OCI-LY7 (cell line): Measurements from ENCODE around the gene SERP2. TPM values are rescaled to one million over a fixed set of nuclear protein-coding genes. Genes with fewer than 3 reads are reported as not detected.

ENCODE experiments used
- BruUV-seq: library from RNA; stranded (reverse); fragments of 400-500 nt; replicated peaks from 2 replicates; lab custom pipeline; 2021; lab: Mats Ljungman, UMichigan
- CTCF ChIA-PET: fragments of 300-600 bp; sonication (Branson Sonifier 250); formaldehyde crosslinking; loops from one replicate; lab custom pipeline; 2022; ENCODE audit warnings: antibody characterized with exemption; ENCODE audit not compliant: unreplicated experiment; lab: Charles Lee
- POLR2A ChIA-PET: fragments of 300-600 bp; sonication (Branson Sonifier 250); formaldehyde crosslinking; loops from one replicate; lab custom pipeline; 2022; ENCODE audit warnings: antibody characterized with exemption; lab: Charles Lee
- DNase-seq: peaks from one replicate; pipeline ENCODE4 v3.0.0-alpha.2; 2015; ENCODE audit warnings: low spot score
- H2AFZ ChIP-seq: fragments of 200-600 bp; sonication (generic), shearing (Covaris generic); 2 replicates; pipeline ENCODE4 v1.6.1; 2014; ENCODE audit warnings: mild to moderate bottlenecking, antibody characterized with exemption, low read length, moderate library complexity
- H3K27ac ChIP-seq: fragments of 200-600 bp; sonication (generic); 2 replicates; pipeline ENCODE4 v1.5.1; 2014; ENCODE audit warnings: mixed run types, low read depth, mild to moderate bottlenecking, moderate library complexity, low read length, inconsistent platforms; ENCODE audit not compliant: poor library complexity, severe bottlenecking
- H3K36me3 ChIP-seq: fragments of 200-600 bp; sonication (generic); 2 replicates; pipeline ENCODE4 v1.6.1; 2014; ENCODE audit warnings: mild to moderate bottlenecking, antibody characterized with exemption, low read length, moderate library complexity, mixed read lengths; ENCODE audit not compliant: insufficient read depth
- H3K4me1 ChIP-seq: fragments of 200-600 bp; sonication (generic); 2 replicates; pipeline ENCODE4 v1.5.1; 2014; ENCODE audit warnings: mild to moderate bottlenecking, low read length; ENCODE audit not compliant: insufficient read depth, poor library complexity, severe bottlenecking
- H3K4me2 ChIP-seq: fragments of 200-600 bp; sonication (generic); 2 replicates; pipeline ENCODE4 v1.6.1; 2014; ENCODE audit warnings: mild to moderate bottlenecking, low read length
- H3K4me3 ChIP-seq: fragments of 200-600 bp; sonication (generic); 2 replicates; pipeline ENCODE4 v1.5.1; 2014; ENCODE audit warnings: mild to moderate bottlenecking, low read depth, low read length; ENCODE audit not compliant: poor library complexity, severe bottlenecking
- H3K79me2 ChIP-seq: fragments of 200-600 bp; sonication (generic); 2 replicates; pipeline ENCODE4 v1.6.1; 2016; ENCODE audit warnings: low read depth, mild to moderate bottlenecking, low read length, moderate library complexity, mixed read lengths; ENCODE audit not compliant: insufficient read depth
- H3K9me2 ChIP-seq: fragments of 200-600 bp; sonication (generic); 2 replicates; pipeline ENCODE4 v1.6.1; 2016; ENCODE audit warnings: mild to moderate bottlenecking, low read length, mixed read lengths; ENCODE audit not compliant: insufficient read depth
- H3K9me3 ChIP-seq: fragments of 200-600 bp; sonication (generic); 2 replicates; pipeline ENCODE4 v1.6.1; 2014; ENCODE audit warnings: mild to moderate bottlenecking, mixed run types, low read length, mixed read lengths
- H4K20me1 ChIP-seq: fragments of 200-600 bp; sonication (generic); 2 replicates; pipeline ENCODE4 v1.6.1; 2014; ENCODE audit warnings: mild to moderate bottlenecking, antibody characterized with exemption, low read length, moderate library complexity, mixed read lengths; ENCODE audit not compliant: insufficient read depth
- EZH2phosphoT487 ChIP-seq: fragments of 200-600 bp; sonication (generic); IDR thresholded peaks from 2 replicates; pipeline ENCODE4 v1.6.1; 2018; ENCODE audit warnings: low read depth, borderline replicate concordance, mild to moderate bottlenecking, mixed run types, antibody characterized with exemption, low read length, moderate library complexity, mixed read lengths
- intact Hi-C: fragments of 100-400 bp; cut with micrococcal nuclease; formaldehyde crosslinking; loops from one replicate; pipeline ENCODE4 v1.10.0; 2022; ENCODE audit not compliant: unreplicated experiment
- total RNA-seq, 2 experiments: library from RNA; depleted of rRNA in 1 of 2; stranded (reverse); fragments of >200 nt in 1 of 2; shearing (Covaris generic) in 1 of 2; gene quantifications; 2 replicates each; pipeline ENCODE4 v1.2.3, GENCODE V29; 2014 to 2022
- TF ChIP-seq, protein P1 (sequence below): fragments of 200-600 bp; sonication (generic); conservative IDR thresholded peaks from 2 replicates; pipeline ENCODE4 v1.5.1; 2014; ENCODE audit warnings: mild to moderate bottlenecking, antibody characterized with exemption, low read length, moderate library complexity, mixed read lengths

SERP2 gene
- total RNA-seq, 2 experiments from 2014 or later, result not detected

- H2AFZ ChIP-seq, result no peak overlapping the region
- H3K4me2 ChIP-seq, result no peak overlapping the region
- intact Hi-C loops, result no loop called here
- POLR2A ChIA-PET, result no interaction called here
- H3K36me3 ChIP-seq, result no peaks in the 10 kb centered on the region
- CTCF ChIA-PET, result no interaction called here
- DNase-seq, result no peak
- no peaks in the 10 kb centered on the region for H3K9me2 ChIP-seq
- TF ChIP-seq, protein P1, sequence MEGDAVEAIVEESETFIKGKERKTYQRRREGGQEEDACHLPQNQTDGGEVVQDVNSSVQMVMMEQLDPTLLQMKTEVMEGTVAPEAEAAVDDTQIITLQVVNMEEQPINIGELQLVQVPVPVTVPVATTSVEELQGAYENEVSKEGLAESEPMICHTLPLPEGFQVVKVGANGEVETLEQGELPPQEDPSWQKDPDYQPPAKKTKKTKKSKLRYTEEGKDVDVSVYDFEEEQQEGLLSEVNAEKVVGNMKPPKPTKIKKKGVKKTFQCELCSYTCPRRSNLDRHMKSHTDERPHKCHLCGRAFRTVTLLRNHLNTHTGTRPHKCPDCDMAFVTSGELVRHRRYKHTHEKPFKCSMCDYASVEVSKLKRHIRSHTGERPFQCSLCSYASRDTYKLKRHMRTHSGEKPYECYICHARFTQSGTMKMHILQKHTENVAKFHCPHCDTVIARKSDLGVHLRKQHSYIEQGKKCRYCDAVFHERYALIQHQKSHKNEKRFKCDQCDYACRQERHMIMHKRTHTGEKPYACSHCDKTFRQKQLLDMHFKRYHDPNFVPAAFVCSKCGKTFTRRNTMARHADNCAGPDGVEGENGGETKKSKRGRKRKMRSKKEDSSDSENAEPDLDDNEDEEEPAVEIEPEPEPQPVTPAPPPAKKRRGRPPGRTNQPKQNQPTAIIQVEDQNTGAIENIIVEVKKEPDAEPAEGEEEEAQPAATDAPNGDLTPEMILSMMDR, result no peak
- no peak for TF ChIP-seq EZH2phosphoT487
- no peak overlapping the region for H3K4me3 ChIP-seq
- no peak overlapping the region for H3K27ac ChIP-seq
- H4K20me1 ChIP-seq, result no peaks in the 10 kb centered on the region
- no peaks in the 10 kb centered on the region for H3K9me3 ChIP-seq
- H3K4me1 ChIP-seq, result no peaks in the 10 kb centered on the region
- no TSS peak for BruUV-seq
- H3K79me2 ChIP-seq, result no peaks in the 10 kb centered on the region
Measured at GRCh38 chr13:44399074-44399473, 25.4 kb downstream of the SERP2 start.

- Histone ChIP-seq H4K20me1 (no peaks in the 10 kb centered on the region), H3K4me3 (no peak overlapping the region), H3K27ac (no peak overlapping the region), H3K4me1 (no peaks in the 10 kb centered on the region), H3K79me2 (no peaks in the 10 kb centered on the region), H3K4me2 (no peak overlapping the region), H3K9me3 (no peaks in the 10 kb centered on the region), H3K9me2 (no peaks in the 10 kb centered on the region), H3K36me3 (no peaks in the 10 kb centered on the region), H2AFZ (no peak overlapping the region)
- TF ChIP-seq, protein P1, result no peak
- TF ChIP-seq EZH2phosphoT487, result no peak
- no TSS peak for BruUV-seq
- no peak for DNase-seq
- ChIA-PET CTCF (no interaction called here), POLR2A (interaction anchor here (0.7 kb wide), 1 partner anchor 60 kb away, joined by 7 read pairs; no protein-coding TSS in a partner anchor)
- intact Hi-C loops, result no loop called here
Measured at GRCh38 chr13:44400736-44401135, 27.1 kb downstream of the SERP2 start.

GRCh38 chr13:44401577-44401976 lies 28.0 kb downstream of the SERP2 start:
- Histone ChIP-seq H2AFZ (no peak overlapping the region), H3K9me3 (no peaks in the 10 kb centered on the region), H3K36me3 (no peaks in the 10 kb centered on the region), H4K20me1 (no peaks in the 10 kb centered on the region), H3K4me1 (no peaks in the 10 kb centered on the region), H3K79me2 (no peaks in the 10 kb centered on the region), H3K9me2 (no peaks in the 10 kb centered on the region), H3K27ac (no peak overlapping the region), H3K4me3 (no peak overlapping the region), H3K4me2 (no peak overlapping the region)
- no TSS peak for BruUV-seq
- intact Hi-C loops, result no loop called here
- TF ChIP-seq, protein P1, result no peak
- no peak for TF ChIP-seq EZH2phosphoT487
- no peak for DNase-seq
- CTCF ChIA-PET, result no interaction called here
- POLR2A ChIA-PET, result interaction anchor here (0.7 kb wide), 1 partner anchor 59 kb away, joined by 7 read pairs; no protein-coding TSS in a partner anchor
